H1 (cell line): Measurements from ENCODE around the gene OSGEP. TPM values are rescaled to one million over a fixed set of nuclear protein-coding genes. Genes with fewer than 3 reads are reported as not detected.

ENCODE experiments used
- CHD7 ChIP-seq: fragments of 300-600 bp; sonication (generic); IDR thresholded peaks from 2 replicates; pipeline ENCODE4 v1.7.1; 2012; ENCODE audit warnings: low read length, moderate library complexity, mild to moderate bottlenecking, inconsistent platforms; ENCODE audit not compliant: insufficient replicate concordance
- SP1 ChIP-seq: IDR thresholded peaks from 2 replicates; pipeline ENCODE4 v1.6.1; 2011; ENCODE audit warnings: low read depth, low read length
- SUZ12 ChIP-seq: fragments of 200-600 bp; sonication (generic); IDR thresholded peaks from 2 replicates; pipeline ENCODE4 v1.6.1; 2012; ENCODE audit warnings: mild to moderate bottlenecking, inconsistent platforms, low read length, moderate library complexity, mixed read lengths
- polyA plus RNA-seq, 7 experiments: library from polyadenylated mRNA; depleted of rRNA in 3 of 7; stranded (reverse) in 5 of 7; unstranded in 2 of 7; fragments of >200 nt in 5 of 7; fragments of 200-250 nt in 2 of 7; gene quantifications; 1 replicate in 5 of 7; 2 replicates in 1 of 7; 4 replicates in 1 of 7; pipeline versions ENCODE4 v1.2.1 to v1.2.3, GENCODE V29; 2011 to 2013; ENCODE audit warnings: missing spikeins in 2 of 7, mixed read lengths in 2 of 7
- total RNA-seq: library from RNA; stranded (reverse); fragmentation: NEBNext Ultra II Directional; extraction: Animal tissue kit (Norgen Biotek cat#: 25700); gene quantifications from 2 replicates; pipeline ENCODE4 v1.2.1, GENCODE V29; 2021

Gene OSGEP
- total and polyA plus RNA-seq, 2 of the 8 experiments (the other 6 are each of a cell fraction or from before 2014, with no cell fraction given): 34.4 to 78.6 TPM

- no peak for TF ChIP-seq CHD7
- TF ChIP-seq SP1: no peak
- no peak for TF ChIP-seq SUZ12
- TF ChIP-seq, all 59 proteins: peak for 3
Measured at GRCh38 chr14:20469890-20470602, 15.4 kb upstream of the OSGEP start (continued).
